ENCODE results near the gene ASTN2. TPM values are rescaled to one million over a fixed set of nuclear protein-coding genes. Genes with fewer than 3 reads are reported as not detected.

The ASTN2 gene
- total RNA-seq, 1 experiment from 2014 or later = 4.8 TPM

DNA sequence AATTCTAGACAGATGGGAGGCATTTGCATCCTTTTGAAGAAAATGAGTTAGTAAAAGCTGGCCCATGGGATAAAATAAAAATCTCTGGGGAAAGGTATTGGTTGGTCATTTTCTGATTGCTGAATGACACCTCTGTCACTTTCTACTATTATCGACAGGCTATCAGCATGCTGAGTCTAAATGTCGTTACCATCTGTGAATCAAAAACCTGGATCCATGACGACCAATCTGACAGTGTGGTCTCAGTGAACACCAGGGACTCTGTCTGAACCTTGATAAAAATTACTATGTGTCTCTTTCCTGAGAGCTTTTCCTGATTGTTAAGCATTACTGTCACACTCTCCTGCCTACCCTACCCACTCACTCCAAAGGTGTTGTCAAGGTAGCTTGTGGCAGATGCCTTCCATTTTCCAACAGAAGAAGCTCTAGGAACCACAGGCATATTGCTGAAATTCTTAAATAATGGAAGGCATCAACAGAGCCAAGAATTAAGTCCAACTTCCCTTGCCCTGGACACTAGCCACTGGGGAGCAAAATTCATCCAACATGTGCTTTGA lies 12.6 kb upstream of the ASTN2 start:
- Histone ChIP-seq H3K9me3 (ENCODE audit: control insufficient read depth in 1 of 2, insufficient read depth in 1 of 2, low read depth in 1 of 2, low read length in 2 of 2) (no peaks in the 10 kb centered on the region; a peak in 2 of 4 replicates), H3K4me3 (replicated peaks in 1 of 2; ENCODE audit: low read depth in 1 of 2, low read length in 2 of 2) (no peak overlapping the region), H4K20me1 (ENCODE audit: insufficient read depth) (no peaks in the 10 kb centered on the region), H3K36me3 (ENCODE audit: control insufficient read depth in 1 of 2, insufficient read depth in 2 of 2, low read length in 2 of 2) (no peaks in the 10 kb centered on the region), H3K9me2 (ENCODE audit: insufficient read depth) (no peaks in the 10 kb centered on the region), H3K27ac (ENCODE audit: low read depth, low read length) (no peak overlapping the region), H3K79me2 (ENCODE audit: insufficient read depth, low read length) (no peaks in the 10 kb centered on the region), H3K4me1 (ENCODE audit: control insufficient read depth in 1 of 2, insufficient read depth in 2 of 2, low read length in 2 of 2) (no peaks in the 10 kb centered on the region), H3K4me2 (ENCODE audit: low read length) (no peak overlapping the region), H3K9ac (ENCODE audit: low read length) (no peak overlapping the region), H3K27me3 (ENCODE audit: insufficient read depth, low read length) (no peaks in the 10 kb centered on the region), H2AFZ (ENCODE audit: low read depth, low read length, poor library complexity, severe bottlenecking) (no peak overlapping the region)
- ATAC-seq (no peak), DNase-seq (ENCODE audit: low read depth, low spot score) (no peak)
- intact Hi-C loops (cut with micrococcal nuclease) = no loop called here
- ChIA-PET POLR2A (no interaction called here), RAD21 (ENCODE audit: low non-redundant PET in 1 of 2, low total read pairs in 2 of 2, uncharacterized antibody in 2 of 2, unreplicated experiment in 2 of 2) (no interaction called here), CTCF (no interaction called here)
- no peak for TF ChIP-seq EGR1 (IDR thresholded peaks at IDR 0.05; ENCODE audit: low read depth)
- TF ChIP-seq, protein P1, sequence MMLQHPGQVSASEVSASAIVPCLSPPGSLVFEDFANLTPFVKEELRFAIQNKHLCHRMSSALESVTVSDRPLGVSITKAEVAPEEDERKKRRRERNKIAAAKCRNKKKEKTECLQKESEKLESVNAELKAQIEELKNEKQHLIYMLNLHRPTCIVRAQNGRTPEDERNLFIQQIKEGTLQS (IDR thresholded peaks at IDR 0.05) = no peak
- no peak for TF ChIP-seq JUND (IDR thresholded peaks at IDR 0.05)
- TF ChIP-seq, protein P2, sequence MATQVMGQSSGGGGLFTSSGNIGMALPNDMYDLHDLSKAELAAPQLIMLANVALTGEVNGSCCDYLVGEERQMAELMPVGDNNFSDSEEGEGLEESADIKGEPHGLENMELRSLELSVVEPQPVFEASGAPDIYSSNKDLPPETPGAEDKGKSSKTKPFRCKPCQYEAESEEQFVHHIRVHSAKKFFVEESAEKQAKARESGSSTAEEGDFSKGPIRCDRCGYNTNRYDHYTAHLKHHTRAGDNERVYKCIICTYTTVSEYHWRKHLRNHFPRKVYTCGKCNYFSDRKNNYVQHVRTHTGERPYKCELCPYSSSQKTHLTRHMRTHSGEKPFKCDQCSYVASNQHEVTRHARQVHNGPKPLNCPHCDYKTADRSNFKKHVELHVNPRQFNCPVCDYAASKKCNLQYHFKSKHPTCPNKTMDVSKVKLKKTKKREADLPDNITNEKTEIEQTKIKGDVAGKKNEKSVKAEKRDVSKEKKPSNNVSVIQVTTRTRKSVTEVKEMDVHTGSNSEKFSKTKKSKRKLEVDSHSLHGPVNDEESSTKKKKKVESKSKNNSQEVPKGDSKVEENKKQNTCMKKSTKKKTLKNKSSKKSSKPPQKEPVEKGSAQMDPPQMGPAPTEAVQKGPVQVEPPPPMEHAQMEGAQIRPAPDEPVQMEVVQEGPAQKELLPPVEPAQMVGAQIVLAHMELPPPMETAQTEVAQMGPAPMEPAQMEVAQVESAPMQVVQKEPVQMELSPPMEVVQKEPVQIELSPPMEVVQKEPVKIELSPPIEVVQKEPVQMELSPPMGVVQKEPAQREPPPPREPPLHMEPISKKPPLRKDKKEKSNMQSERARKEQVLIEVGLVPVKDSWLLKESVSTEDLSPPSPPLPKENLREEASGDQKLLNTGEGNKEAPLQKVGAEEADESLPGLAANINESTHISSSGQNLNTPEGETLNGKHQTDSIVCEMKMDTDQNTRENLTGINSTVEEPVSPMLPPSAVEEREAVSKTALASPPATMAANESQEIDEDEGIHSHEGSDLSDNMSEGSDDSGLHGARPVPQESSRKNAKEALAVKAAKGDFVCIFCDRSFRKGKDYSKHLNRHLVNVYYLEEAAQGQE (IDR thresholded peaks at IDR 0.05; ENCODE audit: low read depth) = no peak
- TF ChIP-seq, protein P3, sequence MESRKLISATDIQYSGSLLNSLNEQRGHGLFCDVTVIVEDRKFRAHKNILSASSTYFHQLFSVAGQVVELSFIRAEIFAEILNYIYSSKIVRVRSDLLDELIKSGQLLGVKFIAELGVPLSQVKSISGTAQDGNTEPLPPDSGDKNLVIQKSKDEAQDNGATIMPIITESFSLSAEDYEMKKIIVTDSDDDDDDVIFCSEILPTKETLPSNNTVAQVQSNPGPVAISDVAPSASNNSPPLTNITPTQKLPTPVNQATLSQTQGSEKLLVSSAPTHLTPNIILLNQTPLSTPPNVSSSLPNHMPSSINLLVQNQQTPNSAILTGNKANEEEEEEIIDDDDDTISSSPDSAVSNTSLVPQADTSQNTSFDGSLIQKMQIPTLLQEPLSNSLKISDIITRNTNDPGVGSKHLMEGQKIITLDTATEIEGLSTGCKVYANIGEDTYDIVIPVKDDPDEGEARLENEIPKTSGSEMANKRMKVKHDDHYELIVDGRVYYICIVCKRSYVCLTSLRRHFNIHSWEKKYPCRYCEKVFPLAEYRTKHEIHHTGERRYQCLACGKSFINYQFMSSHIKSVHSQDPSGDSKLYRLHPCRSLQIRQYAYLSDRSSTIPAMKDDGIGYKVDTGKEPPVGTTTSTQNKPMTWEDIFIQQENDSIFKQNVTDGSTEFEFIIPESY (IDR thresholded peaks at IDR 0.05; ENCODE audit: extremely low read depth, insufficient replicate concordance, low read length) = no peak
- TF ChIP-seq POLR2AphosphoS5 (IDR thresholded peaks at IDR 0.05; ENCODE audit: low read depth, low read length) = no peak
- no peak for TF ChIP-seq ZNF274 (IDR thresholded peaks at IDR 0.05; ENCODE audit: low read depth, low read length)
- no TSS peak for BruUV-seq (replicated peaks)
